Activated CD4-positive, alpha-beta T cell treated with anti-CD3 and anti-CD28 coated beads for 24 hours (primary cell): ENCODE data around the gene UBE2J2.

Source experiments
- DNase-seq, 2 donors: peaks; one replicate each; pipeline ENCODE4 v3.0.0-alpha.2; 2020; ENCODE audit warnings: low read depth in 2 of 2

UBE2J2 gene

DNA sequence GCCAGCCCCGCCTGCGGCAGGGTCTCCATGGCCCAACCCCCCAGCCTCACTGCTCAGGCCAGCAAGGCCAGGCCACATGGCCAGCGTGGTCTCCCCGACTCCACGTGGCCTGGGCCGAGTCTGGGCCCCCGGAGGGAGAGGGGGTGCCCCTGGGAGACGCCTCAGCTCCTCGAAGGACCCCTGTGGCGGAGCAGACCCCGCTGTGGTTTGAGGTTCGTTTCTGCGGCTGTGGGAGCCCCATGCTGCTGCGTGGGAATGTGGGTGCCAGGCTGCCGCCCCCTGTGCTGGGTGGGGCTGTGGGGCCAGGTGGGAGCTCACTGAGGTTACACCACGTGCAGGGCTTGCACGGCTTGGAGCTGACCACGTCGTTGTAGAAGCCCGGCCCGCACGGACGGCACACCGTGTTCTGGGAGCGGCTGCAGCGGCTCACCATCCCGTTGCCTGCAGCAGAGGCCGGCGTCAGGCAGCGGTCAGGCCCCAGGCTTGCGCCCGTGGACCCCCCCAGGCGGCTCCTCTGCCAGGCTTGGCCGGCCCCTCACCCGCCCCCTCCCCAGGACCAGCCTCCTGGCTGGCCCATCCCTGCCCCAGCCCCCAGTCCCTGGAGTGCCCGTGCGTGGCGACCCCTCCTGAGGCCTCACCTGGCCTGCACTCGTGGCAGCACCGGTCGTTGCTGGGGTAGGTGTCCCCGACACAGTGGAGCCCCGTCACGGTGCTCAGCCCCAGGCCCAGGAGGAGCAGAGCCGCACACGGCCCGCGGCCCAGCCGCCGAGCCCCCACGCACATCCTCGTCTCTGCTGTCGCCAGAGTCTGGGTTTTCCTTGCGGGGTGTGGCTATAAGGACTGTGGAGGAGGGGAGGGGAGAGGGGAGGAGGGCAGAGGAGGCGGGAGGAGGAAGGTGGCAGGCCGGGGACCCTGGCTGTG, 60.0 kb downstream of the UBE2J2 start, which contains the start of gene TNFRSF4:
Gene TNFRSF4, minus strand, starts transcription at position 809 of the 921 bp plus-strand sequence. Its CDS starts 26 bp downstream, at position 783.
- DNase-seq: peak; percentile 54 to 56

DNA sequence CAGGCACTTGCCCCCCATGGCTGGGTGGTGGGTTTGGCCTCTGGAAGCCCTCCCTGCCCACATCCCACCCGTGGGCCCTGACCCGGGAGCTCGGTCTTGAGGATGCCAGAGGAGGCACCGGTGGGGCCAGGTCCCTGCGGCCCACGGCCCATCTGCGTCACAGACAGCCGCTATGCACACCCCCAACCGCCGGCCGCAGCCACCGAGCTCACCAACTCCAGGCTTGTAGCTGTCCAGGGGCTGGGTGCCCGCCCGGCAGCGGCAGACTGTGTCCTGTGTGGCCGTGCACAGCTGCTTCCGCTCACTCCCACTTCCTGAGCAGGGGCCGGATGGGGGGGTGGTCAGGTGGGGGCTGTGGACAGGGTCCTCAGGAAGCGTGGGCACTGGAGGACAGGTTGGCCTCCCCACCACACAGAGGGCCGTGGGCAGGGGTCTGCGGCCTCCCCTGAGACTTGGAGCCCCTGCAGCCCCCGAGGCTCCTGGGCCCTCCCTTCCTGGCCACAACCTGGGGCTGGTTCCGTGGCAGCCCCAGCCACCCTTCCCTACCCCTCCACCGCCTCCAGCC, 60.8 kb downstream of the UBE2J2 start:
- DNase-seq: no peak

DNA sequence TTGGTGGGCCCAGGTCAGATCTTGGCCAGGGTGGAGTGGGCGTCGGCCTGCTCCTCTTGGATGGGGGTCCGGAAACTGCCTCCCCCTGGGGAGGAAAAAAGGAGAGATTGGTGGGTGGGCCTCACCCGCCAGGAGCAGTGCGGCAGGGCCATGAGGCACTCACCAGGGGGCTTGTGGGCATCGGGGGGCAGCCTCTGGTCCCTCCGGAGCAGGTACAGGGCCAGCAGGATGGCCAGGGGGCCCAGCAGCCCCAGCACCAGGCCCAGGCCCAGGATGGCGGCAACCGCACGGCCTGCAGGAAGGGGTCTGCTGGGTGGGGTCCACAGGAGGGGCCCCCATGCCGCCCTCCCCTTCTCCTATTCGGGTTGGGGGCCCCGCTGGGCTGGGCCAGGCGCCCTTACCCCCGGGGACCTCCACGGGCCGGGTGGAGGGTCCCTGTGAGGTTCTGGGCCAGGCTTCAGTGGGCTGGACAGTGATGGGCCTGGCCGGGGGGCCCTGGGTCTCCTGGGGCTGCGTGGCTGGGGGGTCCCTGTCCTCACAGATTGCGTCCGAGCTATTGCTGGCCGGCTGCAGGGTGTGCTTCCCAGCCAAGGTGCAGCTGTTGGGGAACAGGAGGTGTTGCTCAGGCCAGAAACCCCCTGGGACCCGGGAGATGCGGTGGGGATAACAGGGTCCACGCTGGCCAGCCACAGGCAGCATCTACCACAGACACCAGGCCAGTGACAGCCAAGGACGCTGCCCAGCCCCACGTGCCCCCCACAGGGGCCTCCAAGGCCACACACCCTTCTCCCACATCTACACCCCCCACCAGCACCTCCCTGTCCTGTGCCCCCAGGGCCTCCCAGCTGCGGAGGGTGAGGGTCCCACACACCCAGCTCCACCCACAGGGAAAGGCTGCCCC, 61.9 kb downstream of the UBE2J2 start:
- DNase-seq: no peak

DNA sequence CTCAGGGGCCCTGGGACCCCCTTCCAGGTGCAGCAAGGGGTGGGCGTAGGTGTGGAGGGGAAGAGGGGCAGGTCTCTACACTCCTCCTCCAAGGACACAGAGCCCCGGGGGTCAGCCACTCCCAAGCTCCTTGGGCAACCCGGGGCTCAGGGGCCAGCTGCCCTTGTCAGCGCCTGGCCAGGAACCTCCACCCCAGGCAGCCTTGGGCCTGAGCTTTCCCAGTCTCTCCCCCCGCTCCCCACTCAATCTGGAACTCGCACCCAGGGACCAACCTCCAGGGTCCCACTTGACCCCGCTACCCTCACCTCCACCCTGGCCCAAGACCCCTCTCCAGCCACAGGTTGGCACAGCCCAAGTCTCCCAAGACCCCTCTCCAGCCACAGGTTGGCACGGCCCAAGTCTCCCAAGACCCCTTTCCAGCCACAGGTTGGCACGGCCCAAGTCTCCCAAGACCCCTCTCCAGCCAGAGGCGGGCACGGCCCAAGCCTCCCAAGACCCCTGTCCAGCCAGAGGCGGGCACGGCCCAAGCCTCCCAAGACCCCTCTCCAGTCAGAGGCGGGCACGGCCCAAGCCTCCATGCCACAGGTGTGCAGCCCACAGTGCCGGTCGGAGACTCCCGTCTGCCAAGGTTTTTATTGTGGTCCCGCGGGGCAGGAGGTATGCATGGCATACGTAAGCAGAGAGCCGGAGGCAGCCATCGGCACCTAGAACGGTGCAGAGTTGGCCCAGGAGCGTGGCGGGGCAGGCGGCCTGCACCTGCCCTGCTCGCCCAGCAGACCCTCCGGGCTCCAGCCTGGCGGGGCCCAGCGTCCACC, 62.7 kb downstream of the UBE2J2 start:
- no peak for DNase-seq

DNA sequence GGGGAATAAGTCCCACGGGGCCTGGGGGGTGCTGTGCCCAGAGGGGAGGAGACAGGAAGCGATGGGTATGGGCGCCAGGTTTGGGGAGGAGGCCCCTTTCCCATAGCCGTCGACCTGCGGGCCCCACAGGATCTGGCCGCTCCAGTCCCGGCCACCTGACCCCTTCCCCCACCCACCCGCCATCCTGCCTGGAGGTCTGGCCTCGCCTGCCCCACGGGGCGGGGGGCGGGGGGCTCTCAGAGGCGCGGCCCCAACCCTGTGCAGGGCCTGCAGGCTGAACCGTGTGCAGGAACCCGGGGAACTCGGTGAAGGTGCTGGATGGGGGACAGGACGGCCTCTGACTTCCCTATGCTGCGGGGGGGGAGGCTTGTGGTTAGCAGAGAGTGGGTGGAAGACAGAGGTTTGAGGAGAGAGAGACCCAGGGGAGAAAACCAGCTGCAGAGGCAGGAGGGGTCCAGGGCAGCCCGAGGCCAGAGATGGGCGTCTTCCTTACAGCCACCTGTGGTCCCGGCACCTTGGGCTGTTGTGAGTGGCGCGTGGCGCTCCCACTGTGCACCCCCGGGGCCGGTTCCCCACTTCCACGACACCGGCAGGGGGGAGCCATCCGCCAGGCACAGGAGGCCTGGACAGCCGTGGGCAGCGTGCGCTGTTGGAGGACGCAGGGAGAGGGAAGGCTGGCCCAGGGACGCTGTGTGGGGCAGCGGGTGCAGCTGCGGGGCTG, 64.8 kb downstream of the UBE2J2 start:
- DNase-seq: no peak

DNA sequence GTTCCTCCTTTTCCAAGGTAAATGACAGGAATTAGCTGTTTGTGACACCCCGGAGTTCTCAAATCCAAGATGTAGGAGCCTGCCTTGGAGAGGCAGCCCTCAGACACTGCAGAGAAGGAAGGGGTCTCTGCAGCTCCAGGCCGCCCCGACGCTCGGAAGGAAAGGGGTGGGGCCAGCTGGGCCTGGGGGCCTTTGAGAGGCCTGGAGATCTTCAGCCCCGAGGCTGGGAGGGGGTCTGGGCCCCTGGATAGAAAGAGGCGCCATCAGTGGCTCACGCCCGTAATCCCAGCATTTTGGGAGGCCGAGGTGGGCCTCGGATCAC, 66.1 kb downstream of the UBE2J2 start:
- DNase-seq: no peak

DNA sequence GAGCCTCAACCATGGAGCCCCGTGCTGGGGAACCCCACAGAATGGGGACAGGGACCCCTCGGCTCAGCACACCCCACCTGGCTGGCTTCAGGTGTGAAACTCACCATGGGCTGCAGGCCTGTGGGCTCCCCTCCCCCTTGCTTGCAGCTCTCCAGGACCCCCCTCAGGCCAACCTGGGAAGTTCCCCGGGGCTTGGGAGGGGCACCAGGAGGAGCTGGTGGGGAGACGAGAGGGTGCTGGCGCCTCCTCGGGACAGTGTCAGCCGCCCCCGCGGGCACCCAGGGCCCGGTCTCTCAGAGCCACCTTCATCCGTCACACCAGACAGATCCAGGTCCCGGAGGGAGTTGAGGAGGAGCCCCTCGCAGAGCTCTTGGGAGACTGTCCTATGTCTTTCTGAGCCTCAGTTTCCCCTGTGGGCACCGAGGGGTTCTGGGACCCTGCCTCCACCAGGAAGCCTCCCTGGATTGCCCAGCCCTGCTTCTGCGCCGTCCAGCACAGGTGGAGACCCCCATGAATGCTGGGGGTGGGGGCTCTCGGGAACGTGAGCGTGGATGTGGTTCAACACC, 66.6 kb downstream of the UBE2J2 start:
- no peak for DNase-seq

DNA sequence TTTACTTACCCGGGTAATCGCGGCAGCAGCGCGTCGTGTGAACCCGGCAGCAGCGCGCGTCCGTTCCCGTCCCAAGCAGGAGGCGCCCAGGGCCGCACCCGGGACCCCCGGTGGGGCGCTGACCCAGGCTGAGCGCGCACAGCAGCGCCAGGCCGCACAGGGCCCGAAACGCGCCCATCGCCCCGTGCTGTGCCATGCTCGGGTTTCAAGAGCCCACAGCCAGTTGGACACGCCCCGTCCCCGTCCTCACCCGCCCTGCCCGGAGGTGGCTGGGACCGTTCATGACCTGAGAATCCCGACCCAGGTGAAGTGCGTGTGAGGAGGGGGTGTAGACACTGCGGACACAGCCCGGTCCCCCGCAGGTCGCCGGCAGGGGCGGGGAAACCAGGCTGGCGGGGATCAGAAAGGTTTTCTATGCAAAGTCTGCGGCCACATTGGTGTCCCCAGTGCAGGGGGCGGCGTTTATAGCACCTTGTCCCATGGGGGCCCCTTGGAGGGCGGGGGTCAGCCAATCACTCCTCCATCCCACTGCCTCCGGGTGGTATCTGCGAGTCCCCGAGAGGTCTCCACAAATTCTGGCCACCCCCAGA, 67.2 kb downstream of the UBE2J2 start, which contains the start of gene TNFRSF18:
Gene TNFRSF18, minus strand, starts transcription at position 217 of the 590 bp plus-strand sequence. Its CDS starts 21 bp downstream, at position 196.
- DNase-seq: peak in 1 of 2 donors; percentile 54

DNA sequence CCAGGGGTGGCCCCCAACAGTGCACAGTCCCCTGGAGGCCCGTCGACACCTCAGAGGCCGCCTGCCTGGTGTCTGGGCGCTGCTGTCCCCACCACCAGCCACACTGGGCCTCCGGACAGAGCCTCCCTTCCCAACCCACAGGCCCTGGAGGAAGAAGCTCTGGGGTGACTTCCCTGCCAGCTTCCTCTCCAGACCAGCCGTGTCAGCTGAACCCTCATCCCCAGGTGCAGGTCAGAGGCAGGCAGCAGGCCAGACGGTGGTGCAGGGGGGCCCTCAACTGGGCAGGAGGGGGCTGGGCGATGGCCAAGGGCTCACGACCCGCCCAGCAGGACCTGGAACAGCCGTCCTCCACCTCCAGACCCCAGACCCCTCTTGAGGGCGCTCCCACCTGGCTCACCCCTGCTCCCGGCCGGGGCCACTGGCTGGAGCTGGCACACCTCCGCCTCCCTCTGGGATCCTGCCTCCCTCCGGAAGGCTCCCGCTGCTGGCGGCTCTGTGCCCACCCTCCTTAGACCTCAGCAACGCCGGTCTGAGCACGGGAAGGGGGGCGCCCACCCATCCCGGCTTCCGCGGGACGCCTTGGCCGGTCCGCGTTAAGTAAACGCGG, 67.8 kb downstream of the UBE2J2 start:
- DNase-seq: no peak

DNA sequence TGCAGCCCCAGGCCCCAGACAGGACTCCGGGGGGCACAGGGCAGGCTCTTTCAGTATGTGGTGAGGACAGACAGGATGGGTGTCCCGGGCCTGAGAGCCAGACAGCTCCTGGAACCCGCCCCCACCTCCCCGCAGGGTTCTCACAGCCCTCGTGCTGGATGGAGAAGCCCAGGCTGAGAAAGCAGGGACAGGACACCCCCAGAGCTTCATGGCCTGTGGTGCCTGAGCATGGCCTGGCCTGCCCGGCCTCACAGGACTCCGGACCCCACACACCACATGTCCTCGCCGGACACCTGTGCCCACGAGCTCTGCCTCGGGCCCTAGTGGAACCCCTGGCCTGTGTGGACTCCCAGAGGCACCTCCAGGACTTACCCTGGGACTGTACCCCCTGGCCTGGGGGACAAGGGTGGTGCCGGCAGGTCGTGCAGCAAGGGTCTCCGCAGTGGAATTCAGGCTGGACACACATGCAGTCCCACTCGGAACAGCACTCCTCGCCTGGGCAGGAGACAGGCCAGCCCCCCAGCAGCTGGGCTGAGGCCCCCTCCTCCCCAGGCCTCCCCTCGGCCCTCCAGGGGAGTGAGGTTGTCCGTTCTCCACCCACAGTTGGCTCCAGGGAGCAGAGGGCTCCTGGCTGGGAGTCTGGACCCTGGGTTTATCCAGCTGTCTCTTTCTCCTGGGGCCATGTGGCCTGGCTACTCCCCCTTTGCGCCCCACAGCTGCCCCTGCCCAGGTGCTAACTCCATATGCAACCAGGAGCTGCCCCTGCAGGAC, 68.5 kb downstream of the UBE2J2 start:
- no peak for DNase-seq

DNA sequence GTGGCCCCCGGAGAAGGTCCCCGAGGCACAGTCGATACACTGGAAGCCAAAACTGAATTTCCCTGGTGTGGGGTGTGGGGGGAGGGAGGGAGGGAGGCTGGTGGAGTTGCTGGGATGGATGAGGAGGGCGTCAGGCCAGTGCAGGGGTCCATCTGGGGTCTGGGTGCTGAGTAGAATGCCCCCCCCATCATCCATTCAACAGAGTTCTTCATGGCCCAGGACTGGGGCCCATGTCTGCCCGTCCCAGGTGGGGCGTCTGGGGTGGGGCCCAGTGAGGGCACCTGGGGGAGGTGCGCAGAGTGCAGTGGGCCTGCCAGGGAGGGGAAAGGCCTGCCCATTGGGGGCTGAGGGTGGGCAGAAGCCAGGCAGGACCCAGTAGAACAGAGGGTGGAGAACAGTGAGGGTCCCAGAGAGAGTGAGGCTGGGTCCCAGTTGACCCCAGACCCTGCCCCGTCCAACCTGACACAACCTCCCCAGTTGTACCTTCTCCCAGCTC, 69.2 kb downstream of the UBE2J2 start:
- no peak for DNase-seq
